RWPE1 (cell line): Measurements from ENCODE around the gene CSTPP1.
A peak's percentile ranks its signal among the peaks of the same experiment; 100 is the strongest.
"Not testable (repeated sequence)": the region's sequence is repeated elsewhere in the genome, so short reads cannot be mapped to it uniquely, and the experiment has no call there.

Source experiments
- CTCF ChIA-PET: fragments of 350-600 bp; sonication (Branson Sonifier 250); formaldehyde crosslinking; extraction: SDS; loops from one replicate; lab custom pipeline; 2021; lab: Yijun Ruan, JAX
- POLR2A ChIA-PET: fragments of 400-600 bp; formaldehyde crosslinking; extraction: SDS; loops from one replicate; lab custom pipeline; 2020; ENCODE audit warnings: antibody characterized with exemption; ENCODE audit not compliant: low non-redundant PET; lab: Yijun Ruan, JAX
- DNase-seq: peaks from one replicate; pipeline ENCODE4 v3.0.0; 2012; ENCODE audit warnings: low spot score
- H3K27ac ChIP-seq: fragments of 450-650 bp; 2 replicates; pipeline ENCODE4 v1.5.1; 2017
- CTCF ChIP-seq: fragments of 450-650 bp; conservative IDR thresholded peaks from 2 replicates; pipeline ENCODE4 v1.5.1; 2017; ENCODE audit warnings: low read depth, mild to moderate bottlenecking

CSTPP1 gene

GRCh38 chr11:47186700-47187695, 250.4 kb downstream of the CSTPP1 start:
- CTCF ChIA-PET: interaction anchor here (0.7 to 2.7 kb wide), 3 partner anchors 9 to 72 kb away, joined by 4 to 6 read pairs (median 6); no protein-coding TSS in a partner anchor
- peak; percentile 54 for DNase-seq
- POLR2A ChIA-PET: interaction anchor here (0.7 to 5.9 kb wide), 3 partner anchors 18 to 28 kb away, joined by 3 to 70 read pairs (median 3); partner anchors contain the start of gene DDB2
- peak overlapping the region; percentile 98 for H3K27ac ChIP-seq
- 0 out of 2 replicates have a peak, but pooled peaks have one; percentile 11 for TF ChIP-seq CTCF

GRCh38 chr11:47187723-47188122, 251.2 kb downstream of the CSTPP1 start:
- ChIA-PET POLR2A (interaction anchor here (0.7 to 5.9 kb wide), 2 partner anchors 18 to 27 kb away, joined by 3 to 70 read pairs; partner anchors contain the start of gene DDB2), CTCF (interaction anchor here (0.7 to 2.7 kb wide), 3 partner anchors 10 to 71 kb away, joined by 4 to 6 read pairs (median 6); no protein-coding TSS in a partner anchor)
- no peak for TF ChIP-seq CTCF
- peak overlapping the region; percentile 98 for H3K27ac ChIP-seq
- no peak for DNase-seq

GRCh38 chr11:47188259-47188658, 251.7 kb downstream of the CSTPP1 start:
- H3K27ac ChIP-seq: peak overlapping the region; percentile 68
- DNase-seq: no peak
- CTCF ChIA-PET: interaction anchor here (0.5 to 2.7 kb wide), 3 partner anchors 16 to 71 kb away, joined by 3 to 6 read pairs (median 4); no protein-coding TSS in a partner anchor
- POLR2A ChIA-PET: interaction anchor here (0.7 to 5.9 kb wide), 2 partner anchors 17 to 27 kb away, joined by 3 to 70 read pairs; partner anchors contain the start of gene DDB2
- no peak for TF ChIP-seq CTCF

GRCh38 chr11:47189100-47189834, 252.7 kb downstream of the CSTPP1 start:
- H3K27ac ChIP-seq: peak overlapping the region; percentile 68
- ChIA-PET CTCF (interaction anchor here (1.0 to 2.7 kb wide), 2 partner anchors 11 to 70 kb away, joined by 3 to 6 read pairs; no protein-coding TSS in a partner anchor), POLR2A (interaction anchor here (5.9 kb wide), 1 partner anchor 26 kb away, joined by 70 read pairs; the partner anchor contains the start of gene DDB2)
- TF ChIP-seq CTCF: no peak
- DNase-seq: peak; percentile 69

- CTCF ChIA-PET, DNase-seq, H3K27ac ChIP-seq, POLR2A ChIA-PET: not testable (repeated sequence)
Observed at GRCh38 chr11:47191137-47191536, 254.6 kb downstream of the CSTPP1 start.

GRCh38 chr11:47192111-47192510, 255.6 kb downstream of the CSTPP1 start:
- ChIA-PET POLR2A (no interaction called here), CTCF (no interaction called here)
- TF ChIP-seq CTCF: no peak
- H3K27ac ChIP-seq: no peak overlapping the region
- no peak for DNase-seq

GRCh38 chr11:47198161-47198560, 261.6 kb downstream of the CSTPP1 start:
- POLR2A ChIA-PET, H3K27ac ChIP-seq, DNase-seq, CTCF ChIA-PET: not testable (repeated sequence)
